CD14-positive monocyte (primary cell): ENCODE results near the gene ELMO3. TPM values are rescaled to one million over a fixed set of nuclear protein-coding genes. Genes with fewer than 3 reads are reported as not detected.
A peak's percentile ranks its signal among the peaks of the same experiment; 100 is the strongest.

Source experiments
- DNase-seq, 3 donors: peaks; one replicate each; pipeline ENCODE4 v3.0.0-alpha.2; 2011 to 2022
- H2AFZ ChIP-seq: 2 replicates; pipeline ENCODE4 v1.6.0; 2012; ENCODE audit warnings: mild to moderate bottlenecking, low read depth, low read length, inconsistent platforms; ENCODE audit not compliant: insufficient read depth, poor library complexity, severe bottlenecking
- H3K27ac ChIP-seq, 2 donors: 1 replicate in 1 of 2; 2 replicates in 1 of 2; pipeline ENCODE4 v1.5.1; 2012 to 2013; ENCODE audit warnings: low read length in 2 of 2, control low read depth in 1 of 2, inconsistent platforms in 1 of 2, low read depth in 1 of 2, mild to moderate bottlenecking in 1 of 2
- H3K27me3 ChIP-seq, 2 donors: one replicate each; pipeline versions ENCODE4 v1.6.0 to v1.6.1; 2011 to 2013; ENCODE audit warnings: low read length in 2 of 2; ENCODE audit not compliant: control insufficient read depth in 2 of 2, insufficient read depth in 2 of 2
- H3K36me3 ChIP-seq, 2 donors: replicated peaks in 1 of 2; 1 replicate in 1 of 2; 2 replicates in 1 of 2; pipeline versions ENCODE4 v1.5.1 to v1.6.1; 2012 to 2013; ENCODE audit warnings: low read length in 2 of 2, control low read depth in 1 of 2, inconsistent platforms in 1 of 2, mild to moderate bottlenecking in 1 of 2; ENCODE audit not compliant: insufficient read depth in 2 of 2, control insufficient read depth in 1 of 2
- H3K4me1 ChIP-seq, 2 donors: 1 replicate in 1 of 2; 2 replicates in 1 of 2; pipeline versions ENCODE4 v1.5.1 to v1.6.1; 2012 to 2013; ENCODE audit warnings: low read length in 2 of 2, control low read depth in 1 of 2, inconsistent platforms in 1 of 2, mild to moderate bottlenecking in 1 of 2, moderate library complexity in 1 of 2; ENCODE audit not compliant: insufficient read depth in 2 of 2, control insufficient read depth in 1 of 2
- H3K4me2 ChIP-seq: replicated peaks from 2 replicates; pipeline ENCODE3; 2012; ENCODE audit warnings: low read length, moderate library complexity, mild to moderate bottlenecking; ENCODE audit not compliant: poor library complexity, severe bottlenecking; ENCODE audit errors: extremely low read depth
- H3K4me3 ChIP-seq, 3 experiments: fragments of 200-600 bp in 1 of 3; sonication (generic) in 1 of 3; replicated peaks in 1 of 3; 1 replicate in 2 of 3; 2 replicates in 1 of 3; pipeline ENCODE4 v1.5.1; 2011 to 2013; ENCODE audit warnings: low read length in 3 of 3, mild to moderate bottlenecking in 3 of 3, control low read depth in 2 of 3, low read depth in 2 of 3, inconsistent platforms in 1 of 3, moderate library complexity in 1 of 3
- H3K79me2 ChIP-seq: 2 replicates; pipeline ENCODE4 v1.6.0; 2012; ENCODE audit warnings: mild to moderate bottlenecking, control low read depth, inconsistent platforms, low read length, moderate library complexity; ENCODE audit not compliant: insufficient read depth
- H3K9ac ChIP-seq: 2 replicates; pipeline ENCODE4 v1.6.0; 2017; ENCODE audit warnings: low read length, mild to moderate bottlenecking; ENCODE audit not compliant: insufficient read depth, poor library complexity, severe bottlenecking
- H3K9me3 ChIP-seq, 2 donors: replicated peaks in 1 of 2; 1 replicate in 1 of 2; 2 replicates in 1 of 2; pipeline versions ENCODE4 v1.5.1 to v1.6.1; 2012 to 2013; ENCODE audit warnings: low read length in 2 of 2, control low read depth in 1 of 2; ENCODE audit not compliant: control insufficient read depth in 1 of 2, insufficient read depth in 1 of 2
- H4K20me1 ChIP-seq: 2 replicates; pipeline ENCODE4 v1.6.0; 2012; ENCODE audit warnings: mild to moderate bottlenecking, low read length, control low read depth, moderate library complexity; ENCODE audit not compliant: insufficient read depth
- H3K27ac Mint-ChIP-seq, 7 donors: one replicate each; pipeline ENCODE4 v1.8.0; 2020; ENCODE audit warnings: mild to moderate bottlenecking in 7 of 7, mixed read lengths in 7 of 7, moderate library complexity in 6 of 7, inconsistent platforms in 2 of 7
- H3K27me3 Mint-ChIP-seq, 3 donors: one replicate each; pipeline ENCODE4 v1.8.0; 2021 to 2022; ENCODE audit warnings: low read depth in 3 of 3, mild to moderate bottlenecking in 3 of 3, mixed read lengths in 3 of 3, moderate library complexity in 3 of 3, inconsistent platforms in 1 of 3
- H3K36me3 Mint-ChIP-seq, 2 donors: one replicate each; pipeline ENCODE4 v1.8.0; 2020; ENCODE audit warnings: mixed read lengths in 2 of 2, inconsistent platforms in 1 of 2, mild to moderate bottlenecking in 1 of 2
- H3K4me1 Mint-ChIP-seq: one replicate; pipeline ENCODE4 v1.8.0; 2020; ENCODE audit warnings: mild to moderate bottlenecking, mixed read lengths
- H3K4me3 Mint-ChIP-seq, 2 donors: one replicate each; pipeline ENCODE4 v1.8.0; 2020; ENCODE audit warnings: mild to moderate bottlenecking in 2 of 2, mixed read lengths in 2 of 2, moderate library complexity in 1 of 2
- H3K9me3 Mint-ChIP-seq, 7 donors: one replicate each; pipeline ENCODE4 v1.8.0; 2020 to 2022; ENCODE audit warnings: mixed read lengths in 7 of 7, mild to moderate bottlenecking in 6 of 7, moderate library complexity in 6 of 7, inconsistent platforms in 2 of 7
- WGBS: methylation state at CpG from one replicate; pipeline ENCODE4 v1.1.5; 2013; ENCODE audit warnings: missing lambda C conversion rate; ENCODE audit not compliant: insufficient coverage; 5-methylcytosine and 5-hydroxymethylcytosine counted together
- intact Hi-C, 2 donors: fragments of 100-400 bp; cut with micrococcal nuclease; formaldehyde crosslinking; loops; one replicate each; pipeline versions ENCODE4 v1.15.0 to v1.15.1; 2023
- polyA plus RNA-seq, 3 donors: library from polyadenylated mRNA; depleted of rRNA in 1 of 3; unstranded in 2 of 3; stranded (reverse) in 1 of 3; fragments of 300-500 nt in 2 of 3; fragments of >200 nt in 1 of 3; fragmentation: Illumina TruSeq in 2 of 3; gene quantifications; 1 replicate in 2 of 3; 2 replicates in 1 of 3; pipeline ENCODE4 v1.2.3, GENCODE V29; 2012 to 2021
- TF ChIP-seq, protein P1 (sequence below): fragments of 200-600 bp; IDR thresholded peaks from one replicate; pipeline ENCODE4 v1.8.0; 2022; ENCODE audit warnings: antibody characterized with exemption, mild to moderate bottlenecking

Gene ELMO3
- polyA plus RNA-seq, 3 donors = 0.15 to 7.0 TPM; not detected in 1

GRCh38 chr16:67246081-67246755 lies 47.3 kb downstream of the ELMO3 start:
- H2AFZ ChIP-seq = peak overlapping the region; percentile 76
- H3K27me3 Mint-ChIP-seq = peaks cover 22 to 37% (median 29%) of the 10 kb centered on the region in 3 donors
- TF ChIP-seq, protein P1, sequence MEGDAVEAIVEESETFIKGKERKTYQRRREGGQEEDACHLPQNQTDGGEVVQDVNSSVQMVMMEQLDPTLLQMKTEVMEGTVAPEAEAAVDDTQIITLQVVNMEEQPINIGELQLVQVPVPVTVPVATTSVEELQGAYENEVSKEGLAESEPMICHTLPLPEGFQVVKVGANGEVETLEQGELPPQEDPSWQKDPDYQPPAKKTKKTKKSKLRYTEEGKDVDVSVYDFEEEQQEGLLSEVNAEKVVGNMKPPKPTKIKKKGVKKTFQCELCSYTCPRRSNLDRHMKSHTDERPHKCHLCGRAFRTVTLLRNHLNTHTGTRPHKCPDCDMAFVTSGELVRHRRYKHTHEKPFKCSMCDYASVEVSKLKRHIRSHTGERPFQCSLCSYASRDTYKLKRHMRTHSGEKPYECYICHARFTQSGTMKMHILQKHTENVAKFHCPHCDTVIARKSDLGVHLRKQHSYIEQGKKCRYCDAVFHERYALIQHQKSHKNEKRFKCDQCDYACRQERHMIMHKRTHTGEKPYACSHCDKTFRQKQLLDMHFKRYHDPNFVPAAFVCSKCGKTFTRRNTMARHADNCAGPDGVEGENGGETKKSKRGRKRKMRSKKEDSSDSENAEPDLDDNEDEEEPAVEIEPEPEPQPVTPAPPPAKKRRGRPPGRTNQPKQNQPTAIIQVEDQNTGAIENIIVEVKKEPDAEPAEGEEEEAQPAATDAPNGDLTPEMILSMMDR = peak; percentile 20
- no peaks in the 10 kb centered on the region for H3K9me3 ChIP-seq
- intact Hi-C loops = loop anchor here (1.0 to 10.0 kb wide), 6 partner anchors 19 to 551 kb away; partner anchors contain the start of genes E2F4 (in 2 of the 2), CMTM4 (in 1 of the 2), CTCF (in 1 of the 2) and TMEM208 (in 1 of the 2)
- peaks cover 45% of the 10 kb centered on the region for H3K79me2 ChIP-seq
- H3K27ac ChIP-seq = peak overlapping the region; percentile 84 to 100
- H3K4me1 ChIP-seq = peaks cover 66 to 73% of the 10 kb centered on the region in 2 donors
- WGBS = under 1% methylated on average over 34 of the region's 48 CpGs
- peak overlapping the region; percentile 92 for H3K4me3 Mint-ChIP-seq
- H3K9me3 Mint-ChIP-seq = peaks cover 0 to 9% (median 4%) of the 10 kb centered on the region in 7 donors
- H3K4me1 Mint-ChIP-seq = peaks cover 65% of the 10 kb centered on the region
- H3K27me3 ChIP-seq = peaks cover 24 to 32% of the 10 kb centered on the region in 2 donors
- peaks cover 11 to 16% of the 10 kb centered on the region in 2 donors for H3K36me3 Mint-ChIP-seq
- H3K9ac ChIP-seq = peak overlapping the region; percentile 85
- H4K20me1 ChIP-seq = peaks cover 16% of the 10 kb centered on the region
- H3K27ac Mint-ChIP-seq = peak overlapping the region; percentile 99 to 100 (median 99)
- H3K4me2 ChIP-seq = peak overlapping the region; percentile 87
- H3K36me3 ChIP-seq = peaks cover 0 to 6% of the 10 kb centered on the region in 2 donors
- peak; percentile 64 to 85 (median 78) for DNase-seq
- peak overlapping the region; percentile 71 to 97 (median 74) for H3K4me3 ChIP-seq

GRCh38 chr16:67246756-67247191 lies 47.8 kb downstream of the ELMO3 start:
- Histone ChIP-seq H3K4me2 (peak overlapping the region; percentile 87), H3K27ac (peak overlapping the region; percentile 84 to 100), H3K4me3 (peak overlapping the region; percentile 71 to 97 (median 74)), H3K27me3 (peaks cover 24 to 32% of the 10 kb centered on the region in 2 donors), H3K36me3 (peaks cover 0 to 4% of the 10 kb centered on the region in 2 donors), H3K9ac (peak overlapping the region; percentile 85), H3K9me3 (no peaks in the 10 kb centered on the region), H3K4me1 (peaks cover 61 to 67% of the 10 kb centered on the region in 2 donors), H4K20me1 (peaks cover 11% of the 10 kb centered on the region), H3K79me2 (peaks cover 39% of the 10 kb centered on the region), H2AFZ (peak overlapping the region; percentile 76)
- Mint-ChIP-seq H3K4me1 (peaks cover 60% of the 10 kb centered on the region), H3K4me3 (peak overlapping the region; percentile 92), H3K9me3 (peaks cover 0 to 9% (median 4%) of the 10 kb centered on the region in 7 donors), H3K36me3 (peaks cover 6 to 11% of the 10 kb centered on the region in 2 donors), H3K27me3 (peaks cover 22 to 41% (median 29%) of the 10 kb centered on the region in 3 donors), H3K27ac (peak overlapping the region; percentile 82 to 100 (median 99))
- intact Hi-C loops = loop anchor here (1.0 to 10.0 kb wide), 6 partner anchors 20 to 552 kb away; partner anchors contain the start of genes E2F4 (in 2 of the 2), CMTM4 (in 1 of the 2), CTCF (in 1 of the 2) and TMEM208 (in 1 of the 2)
- whole genome bisulfite sequencing = under 1% methylated on average over 26 of the region's 26 CpGs
- DNase-seq = no peak
- TF ChIP-seq, protein P1 = no peak
